Neutrophil (primary cell): ENCODE results near the gene FGGY.

Experiments used
- H3K27ac ChIP-seq: fragments of 200-600 bp; sonication (generic); 2 replicates; pipeline ENCODE4 v1.5.1; 2016; ENCODE audit warnings: mild to moderate bottlenecking, moderate library complexity
- H3K27me3 ChIP-seq: fragments of 200-600 bp; sonication (generic); 2 replicates; pipeline ENCODE4 v1.6.0; 2016; ENCODE audit warnings: mild to moderate bottlenecking
- H3K36me3 ChIP-seq: fragments of 200-600 bp; sonication (generic); 2 replicates; pipeline ENCODE4 v1.5.1; 2017
- H3K4me1 ChIP-seq, 2 experiments: fragments of 200-600 bp in 1 of 2; sonication (generic) in 1 of 2; 1 replicate in 1 of 2; 2 replicates in 1 of 2; pipeline versions ENCODE4 v1.5.1 to v1.6.1; 2013 to 2016; ENCODE audit warnings: low read depth in 1 of 2, low read length in 1 of 2, mild to moderate bottlenecking in 1 of 2, moderate library complexity in 1 of 2; ENCODE audit not compliant: control insufficient read depth in 1 of 2, insufficient read depth in 1 of 2
- H3K4me3 ChIP-seq, 2 experiments: fragments of 200-600 bp in 1 of 2; sonication (generic) in 1 of 2; 1 replicate in 1 of 2; 2 replicates in 1 of 2; pipeline ENCODE4 v1.5.1; 2013 to 2016; ENCODE audit warnings: low read depth in 1 of 2, low read length in 1 of 2, mild to moderate bottlenecking in 1 of 2, moderate library complexity in 1 of 2
- H3K9me3 ChIP-seq: fragments of 200-600 bp; sonication (generic); 2 replicates; pipeline ENCODE4 v1.5.1; 2016
- CTCF ChIP-seq: fragments of 200-600 bp; sonication (generic); IDR thresholded peaks from 2 replicates; pipeline ENCODE4 v1.5.1; 2016; ENCODE audit warnings: antibody characterized with exemption

FGGY gene

GRCh38 chr1:59417406-59417805 lies 120.5 kb downstream of the FGGY start:
- Histone ChIP-seq H3K27me3 (no peaks in the 10 kb centered on the region), H3K9me3 (no peaks in the 10 kb centered on the region), H3K4me3 (no peak overlapping the region), H3K4me1 (no peaks in the 10 kb centered on the region), H3K27ac (no peak overlapping the region), H3K36me3 (no peaks in the 10 kb centered on the region)
- TF ChIP-seq CTCF = no peak

- Histone ChIP-seq H3K4me3 (no peak overlapping the region), H3K4me1 (peaks cover 0 to 7% of the 10 kb centered on the region in 2 experiments), H3K9me3 (no peaks in the 10 kb centered on the region), H3K36me3 (no peaks in the 10 kb centered on the region), H3K27me3 (no peaks in the 10 kb centered on the region), H3K27ac (no peak overlapping the region)
- no peak for TF ChIP-seq CTCF
Measured at GRCh38 chr1:59418363-59419144, 121.7 kb downstream of the FGGY start.

GRCh38 chr1:59419361-59420140 lies 122.7 kb downstream of the FGGY start:
- no peak overlapping the region for H3K4me3 ChIP-seq
- TF ChIP-seq CTCF = no peak
- H3K36me3 ChIP-seq = no peaks in the 10 kb centered on the region
- H3K27me3 ChIP-seq = no peaks in the 10 kb centered on the region
- peaks cover 0 to 7% of the 10 kb centered on the region in 2 experiments for H3K4me1 ChIP-seq
- H3K9me3 ChIP-seq = no peaks in the 10 kb centered on the region
- H3K27ac ChIP-seq = no peak overlapping the region

GRCh38 chr1:59421232-59421920 lies 124.5 kb downstream of the FGGY start:
- Histone ChIP-seq H3K4me1 (peaks cover 0 to 7% of the 10 kb centered on the region in 2 experiments), H3K27ac (no peak overlapping the region), H3K27me3 (no peaks in the 10 kb centered on the region), H3K9me3 (no peaks in the 10 kb centered on the region), H3K36me3 (no peaks in the 10 kb centered on the region), H3K4me3 (no peak overlapping the region)
- no peak for TF ChIP-seq CTCF

- Histone ChIP-seq H3K9me3 (no peaks in the 10 kb centered on the region), H3K27ac (no peak overlapping the region), H3K27me3 (no peaks in the 10 kb centered on the region), H3K36me3 (no peaks in the 10 kb centered on the region), H3K4me3 (no peak overlapping the region), H3K4me1 (peaks cover 0 to 7% of the 10 kb centered on the region in 2 experiments)
- no peak for TF ChIP-seq CTCF
Measured at GRCh38 chr1:59422921-59423575, 126.2 kb downstream of the FGGY start.
